Liver (tissue), 3 donors: Measurements from ENCODE around the gene RGS3.

Experiments
- ATF3 ChIP-seq: IDR thresholded peaks from 2 replicates; pipeline ENCODE4 v1.6.1; 2016; ENCODE audit warnings: antibody characterized with exemption
- CTCF ChIP-seq: fragments of 150-350 bp; IDR thresholded peaks from 2 replicates; pipeline ENCODE4 v1.5.1; 2017; ENCODE audit warnings: improper control_type of control experiment, low read depth, low read length; ENCODE audit not compliant: missing input control
- FOXA1 ChIP-seq: IDR thresholded peaks from 2 replicates; pipeline ENCODE4 v1.6.1; 2016; ENCODE audit warnings: antibody characterized with exemption
- MAX ChIP-seq: IDR thresholded peaks from 2 replicates; pipeline ENCODE4 v1.6.1; 2016; ENCODE audit warnings: antibody characterized with exemption
- REST ChIP-seq: IDR thresholded peaks from 2 replicates; pipeline ENCODE4 v1.6.1; 2016; ENCODE audit warnings: antibody characterized with exemption, mild to moderate bottlenecking
- TAF1 ChIP-seq: conservative IDR thresholded peaks from 2 replicates; pipeline ENCODE4 v1.6.1; 2016; ENCODE audit warnings: antibody characterized with exemption, mild to moderate bottlenecking
- YY1 ChIP-seq: IDR thresholded peaks from 2 replicates; pipeline ENCODE4 v1.6.1; 2016; ENCODE audit warnings: antibody characterized with exemption, mild to moderate bottlenecking
- donor health status: healthy.
- donor health status: healthy.

GRCh38 chr9:113600023-113600823 lies 136.7 kb downstream of the RGS3 start:
- no peak for TF ChIP-seq REST
- no peak for TF ChIP-seq FOXA1
- no peak for TF ChIP-seq CTCF
- no peak for TF ChIP-seq YY1
- TF ChIP-seq TAF1, result no peak
- no peak for TF ChIP-seq MAX
- no peak for TF ChIP-seq ATF3
